Choroid plexus epithelial cell (primary cell): ENCODE results near the gene EPX.

ENCODE experiments used
- DNase-seq: peaks from one replicate; pipeline ENCODE4 v3.0.0-alpha.2; 2010; ENCODE audit warnings: low read depth
- H3K4me3 ChIP-seq: 2 replicates; pipeline ENCODE4 v1.5.1; 2011; ENCODE audit warnings: low read depth, mild to moderate bottlenecking, control low read depth, low read length, moderate library complexity
- CTCF ChIP-seq: conservative IDR thresholded peaks from 2 replicates; pipeline ENCODE4 v1.5.1; 2011; ENCODE audit warnings: low read depth, mild to moderate bottlenecking, control low read depth, inconsistent platforms, low read length, moderate library complexity

The EPX gene

GRCh38 chr17:58232707-58233156 is 40.2 kb downstream of the EPX start:
- H3K4me3 ChIP-seq = no peak overlapping the region
- TF ChIP-seq CTCF = peak; percentile 9
- peak; percentile 85 for DNase-seq

GRCh38 chr17:58233543-58233942 is 41.0 kb downstream of the EPX start:
- no peak for DNase-seq
- no peak for TF ChIP-seq CTCF
- H3K4me3 ChIP-seq = no peak overlapping the region

GRCh38 chr17:58234512-58234911 is 42.0 kb downstream of the EPX start:
- H3K4me3 ChIP-seq = no peak overlapping the region
- no peak for DNase-seq
- TF ChIP-seq CTCF = no peak

GRCh38 chr17:58235821-58236220 is 43.3 kb downstream of the EPX start:
- no peak for TF ChIP-seq CTCF
- H3K4me3 ChIP-seq = no peak overlapping the region
- no peak for DNase-seq

GRCh38 chr17:58236394-58236793 is 43.9 kb downstream of the EPX start:
- no peak for TF ChIP-seq CTCF
- H3K4me3 ChIP-seq = no peak overlapping the region
- DNase-seq = no peak

- TF ChIP-seq CTCF = no peak
- H3K4me3 ChIP-seq = no peak within 1 kb of the TSS
- no peak for DNase-seq
Observed at GRCh38 chr17:58238147-58238634, 45.7 kb downstream of the EPX start, which contains the start of gene LPO. Gene LPO (plus strand): TSS chr17:58238584. CDS start chr17:58242980, 4,396 bp downstream.

- no peak for TF ChIP-seq CTCF
- H3K4me3 ChIP-seq = no peak overlapping the region
Observed at GRCh38 chr17:58239987-58240386, 47.5 kb downstream of the EPX start.

More at GRCh38 chr17:58239987-58240386, 47.5 kb downstream of the EPX start:
- no peak for DNase-seq
